IMR-90 (cell line): ENCODE measurements around the gene CCDC90B. TPM values are rescaled to one million over a fixed set of nuclear protein-coding genes. Genes with fewer than 3 reads are reported as not detected.

Source experiments
- ATAC-seq: fragments of 200-7000 bp; cut with Tn5 transposase; 2 replicates; pipeline ENCODE4 v1.9.1; 2020; ENCODE audit warnings: low read depth, mild to moderate bottlenecking, moderate library complexity
- BruUV-seq: library from RNA; stranded (reverse); fragments of 400-500 nt; replicated peaks from 2 replicates; lab custom pipeline; 2021; lab: Mats Ljungman, UMichigan
- CTCF ChIA-PET: fragments of 300-600 bp; formaldehyde crosslinking; extraction: SDS; loops from one replicate; lab custom pipeline; 2021; ENCODE audit warnings: antibody characterized with exemption; lab: Yijun Ruan, JAX
- POLR2A ChIA-PET: fragments of 300-600 bp; sonication (Branson Sonifier 250); formaldehyde crosslinking; loops from one replicate; lab custom pipeline; 2022; ENCODE audit warnings: antibody characterized with exemption; ENCODE audit not compliant: unreplicated experiment; lab: Charles Lee
- DNase-seq: peaks from one replicate; pipeline ENCODE4 v3.0.0; 2013
- H2AFZ ChIP-seq: replicated peaks from 2 replicates; pipeline ENCODE3; 2013; ENCODE audit warnings: low read length, mild to moderate bottlenecking; ENCODE audit not compliant: poor library complexity
- H2AK5ac ChIP-seq: 2 replicates; pipeline ENCODE4 v1.6.1; 2013; ENCODE audit warnings: low read depth, low read length, inconsistent platforms
- H2AK9ac ChIP-seq: replicated peaks from 2 replicates; pipeline ENCODE3; 2013; ENCODE audit warnings: mild to moderate bottlenecking, low read depth, low read length, moderate library complexity; ENCODE audit not compliant: poor library complexity
- H2BK120ac ChIP-seq: 2 replicates; pipeline ENCODE4 v1.6.1; 2013; ENCODE audit warnings: low read depth, low read length, inconsistent platforms
- H2BK15ac ChIP-seq: 3 replicates; pipeline ENCODE4 v1.6.1; 2013; ENCODE audit warnings: low read depth, low read length, inconsistent platforms
- H2BK20ac ChIP-seq: 2 replicates; pipeline ENCODE4 v1.6.1; 2013; ENCODE audit warnings: low read depth, mild to moderate bottlenecking, inconsistent platforms, low read length, moderate library complexity
- H2BK5ac ChIP-seq: 2 replicates; pipeline ENCODE4 v1.6.1; 2013; ENCODE audit warnings: mild to moderate bottlenecking, low read depth, low read length, inconsistent platforms; ENCODE audit not compliant: poor library complexity, severe bottlenecking
- H3K14ac ChIP-seq: replicated peaks from 2 replicates; pipeline ENCODE4 v1.6.1; 2013; ENCODE audit warnings: low read depth, low read length, inconsistent platforms
- H3K18ac ChIP-seq: 2 replicates; pipeline ENCODE4 v1.6.1; 2013; ENCODE audit warnings: low read depth, low read length, control low read depth
- H3K23ac ChIP-seq: 2 replicates; pipeline ENCODE4 v1.6.1; 2013; ENCODE audit warnings: low read depth, low read length, inconsistent platforms
- H3K27ac ChIP-seq: 2 replicates; pipeline ENCODE4 v1.5.1; 2013; ENCODE audit warnings: mild to moderate bottlenecking, control low read depth, low read length; ENCODE audit not compliant: insufficient read depth
- H3K27me3 ChIP-seq: 2 replicates; pipeline ENCODE4 v1.6.1; 2013; ENCODE audit warnings: low read length; ENCODE audit not compliant: control insufficient read depth, insufficient read depth
- H3K36me3 ChIP-seq: 2 replicates; pipeline ENCODE4 v1.6.1; 2013; ENCODE audit warnings: low read length, mixed read lengths; ENCODE audit not compliant: control insufficient read depth, insufficient read depth
- H3K4ac ChIP-seq: 2 replicates; pipeline ENCODE4 v1.6.1; 2013; ENCODE audit warnings: low read depth, low read length, inconsistent platforms
- H3K4me1 ChIP-seq: 2 replicates; pipeline ENCODE4 v1.6.1; 2013; ENCODE audit warnings: low read length, mixed read lengths; ENCODE audit not compliant: control insufficient read depth, insufficient read depth
- H3K4me2 ChIP-seq: 2 replicates; pipeline ENCODE4 v1.6.1; 2013; ENCODE audit warnings: low read depth, mild to moderate bottlenecking, control low read depth, low read length, moderate library complexity
- H3K4me3 ChIP-seq: 2 replicates; pipeline ENCODE4 v1.5.1; 2013; ENCODE audit warnings: low read depth, mild to moderate bottlenecking, control low read depth, low read length, moderate library complexity; ENCODE audit not compliant: insufficient read depth
- H3K56ac ChIP-seq: 2 replicates; pipeline ENCODE4 v1.6.1; 2013; ENCODE audit warnings: low read length, inconsistent platforms; ENCODE audit not compliant: insufficient read depth; ENCODE audit errors: extremely low read depth
- H3K79me1 ChIP-seq, 2 experiments: 2 replicates each; pipeline ENCODE4 v1.6.1; 2013; ENCODE audit warnings: low read length in 2 of 2, inconsistent platforms in 1 of 2, low read depth in 1 of 2
- H3K9ac ChIP-seq: 2 replicates; pipeline ENCODE4 v1.6.1; 2013; ENCODE audit warnings: low read depth, low read length, control low read depth
- H3K9me1 ChIP-seq: 2 replicates; pipeline ENCODE4 v1.6.1; 2013; ENCODE audit warnings: low read length, inconsistent platforms; ENCODE audit not compliant: insufficient read depth
- H3K9me3 ChIP-seq: 2 replicates; pipeline ENCODE4 v1.6.1; 2013; ENCODE audit warnings: low read length; ENCODE audit not compliant: control insufficient read depth, insufficient read depth
- H4K20me1 ChIP-seq: 2 replicates; pipeline ENCODE4 v1.6.1; 2013; ENCODE audit warnings: low read length, inconsistent platforms; ENCODE audit not compliant: insufficient read depth
- H4K5ac ChIP-seq: 2 replicates; pipeline ENCODE4 v1.6.1; 2013; ENCODE audit warnings: mild to moderate bottlenecking, low read depth, low read length, control low read depth
- H4K8ac ChIP-seq, 2 experiments: 2 replicates each; pipeline ENCODE4 v1.6.1; 2013; ENCODE audit warnings: low read depth in 2 of 2, low read length in 2 of 2, control low read depth in 1 of 2, inconsistent platforms in 1 of 2
- H4K91ac ChIP-seq: 2 replicates; pipeline ENCODE4 v1.6.1; 2013; ENCODE audit warnings: low read depth, low read length, inconsistent platforms; ENCODE audit not compliant: insufficient read depth
- CEBPB ChIP-seq: IDR thresholded peaks from 2 replicates; pipeline ENCODE4 v1.6.1; 2012; ENCODE audit warnings: low read depth, low read length, improper control_type of control experiment
- CHD1 ChIP-seq: IDR thresholded peaks from 2 replicates; pipeline ENCODE4 v1.6.1; 2012; ENCODE audit warnings: low read depth, low read length, improper control_type of control experiment
- MXI1 ChIP-seq: IDR thresholded peaks from 2 replicates; pipeline ENCODE4 v1.6.1; 2012; ENCODE audit warnings: low read depth, mild to moderate bottlenecking, low read length, moderate library complexity, borderline replicate concordance
- NFE2L2 ChIP-seq: fragments of 150-350 bp; IDR thresholded peaks from 2 replicates; pipeline ENCODE4 v1.6.1; 2016; ENCODE audit warnings: low read depth, mild to moderate bottlenecking, low read length
- RAD21 ChIP-seq: IDR thresholded peaks from 2 replicates; pipeline ENCODE4 v1.6.1; 2012; ENCODE audit warnings: low read length, improper control_type of control experiment
- RFX5 ChIP-seq: IDR thresholded peaks from 2 replicates; pipeline ENCODE4 v1.8.0; 2012; ENCODE audit warnings: low read depth, mild to moderate bottlenecking, low read length, moderate library complexity
- SMC3 ChIP-seq: fragments of 150-350 bp; IDR thresholded peaks from 2 replicates; pipeline ENCODE4 v1.6.1; 2016; ENCODE audit warnings: low read depth, mild to moderate bottlenecking, antibody characterized with exemption, low read length, moderate library complexity
- WGBS, 2 experiments: methylation state at CpG; one replicate each; pipeline versions ENCODE4 v1.1.5 to v1.1.7; 2013; ENCODE audit warnings: missing lambda C conversion rate in 2 of 2; ENCODE audit not compliant: insufficient read length in 1 of 2; ENCODE audit errors: extremely low coverage in 2 of 2; 5-methylcytosine and 5-hydroxymethylcytosine counted together
- dilution Hi-C: fragments of 300-500 bp; cut with HindIII; formaldehyde crosslinking; loops from one replicate; pipeline ENCODE4 v1.14.3; 2018; ENCODE audit warnings: low sequenced_read_pairs; ENCODE audit not compliant: unreplicated experiment
- in situ Hi-C: fragments of 300-500 bp; cut with MboI; formaldehyde crosslinking; loops from 3 replicates; pipeline ENCODE4 v1.14.3; 2019; ENCODE audit warnings: low sequenced_read_pairs, inconsistent platforms, mixed read lengths
- intact Hi-C: fragments of 100-400 bp; cut with micrococcal nuclease; formaldehyde crosslinking; loops from 2 replicates; pipeline ENCODE4 v1.10.0; 2022
- polyA plus RNA-seq, 3 experiments: library from polyadenylated mRNA; depleted of rRNA; stranded (reverse); fragments of >200 nt; gene quantifications; 2 replicates each; pipeline ENCODE4 v1.2.3, GENCODE V29; 2012; ENCODE audit warnings: low replicate concordance in 1 of 3
- total RNA-seq: library from RNA; depleted of rRNA; stranded (reverse); fragments of >200 nt; gene quantifications from 2 replicates; pipeline ENCODE4 v1.2.3, GENCODE V29; 2012
- TF ChIP-seq, protein P1 (sequence below): fragments of 150-350 bp; IDR thresholded peaks from 2 replicates; pipeline ENCODE4 v1.6.1; 2017; ENCODE audit warnings: mild to moderate bottlenecking, antibody characterized with exemption, low read length, low read depth
- TF ChIP-seq, protein P2 (sequence below): conservative IDR thresholded peaks from 2 replicates; pipeline ENCODE4 v1.5.1; 2012; ENCODE audit warnings: mild to moderate bottlenecking, low read depth, low read length, improper control_type of control experiment
- TF ChIP-seq, protein P3 (sequence below): fragments of 150-350 bp; IDR thresholded peaks from 2 replicates; pipeline ENCODE4 v1.6.1; 2016; ENCODE audit warnings: low read depth, mild to moderate bottlenecking, low read length, moderate library complexity, borderline replicate concordance

Gene CCDC90B
- total and polyA plus RNA-seq, 2 of the 4 experiments (the other 2 are of a cell fraction), result 35.8 to 43.7 TPM

DNA sequence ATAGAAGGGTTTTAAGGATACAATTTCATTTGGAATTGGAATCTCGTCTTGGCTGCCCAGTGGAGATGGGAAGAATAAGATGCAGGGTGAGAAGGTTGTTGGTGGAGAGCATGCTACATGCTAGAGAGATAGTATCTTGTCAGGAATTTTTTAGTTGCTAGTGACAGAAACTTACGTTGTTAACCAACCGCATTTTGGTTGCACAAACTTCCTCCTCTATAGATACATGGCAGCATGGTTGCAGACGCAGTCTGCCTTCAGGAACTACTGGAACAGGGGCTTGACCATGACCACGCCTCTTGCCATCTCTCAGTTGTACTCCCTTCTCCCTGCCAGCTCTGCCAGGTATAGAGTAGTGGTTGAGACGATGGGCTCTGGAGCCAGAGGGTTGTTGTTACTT lies 13.5 kb upstream of the CCDC90B start:
- in situ Hi-C loops, result no loop called here

More for the DNA sequence above, 13.5 kb upstream of the CCDC90B start:
- H3K9me3 ChIP-seq, result no peaks in the 10 kb centered on the region
- no peak overlapping the region for H3K56ac ChIP-seq
- no peak overlapping the region for H3K18ac ChIP-seq
- CTCF ChIA-PET, result no interaction called here
- H3K79me1 ChIP-seq, result no peaks in the 10 kb centered on the region
- H3K14ac ChIP-seq, result no peak overlapping the region
- no peak overlapping the region for H2BK20ac ChIP-seq
- H3K4me1 ChIP-seq, result no peaks in the 10 kb centered on the region
- no peak overlapping the region for H2AFZ ChIP-seq
- H4K8ac ChIP-seq, result no peak overlapping the region
- H3K9me1 ChIP-seq, result 0 out of 2 replicates have a peak, but pooled peaks cover 3% of the 10 kb centered on the region
- H3K23ac ChIP-seq, result no peak overlapping the region
- no CpG with 5 or more reads among the region's 6 CpGs for WGBS, 2 experiments
- no peak overlapping the region for H3K4me3 ChIP-seq
- no peaks in the 10 kb centered on the region for H3K36me3 ChIP-seq
- no peak overlapping the region for H2BK120ac ChIP-seq
- H2AK5ac ChIP-seq, result no peak overlapping the region
- no peak overlapping the region for H3K4me2 ChIP-seq
- no peaks in the 10 kb centered on the region for H4K20me1 ChIP-seq
- H3K4ac ChIP-seq, result no peak overlapping the region
- DNase-seq (no peak), ATAC-seq (no peak)
- no peak overlapping the region for H2BK15ac ChIP-seq
- no peak overlapping the region for H2AK9ac ChIP-seq
- dilution Hi-C loops, result no loop called here
- no TSS peak for BruUV-seq
- POLR2A ChIA-PET, result no interaction called here
- H4K5ac ChIP-seq, result no peak overlapping the region
- no peak for TF ChIP-seq MXI1
- TF ChIP-seq RFX5, result no peak
- TF ChIP-seq, protein P1, sequence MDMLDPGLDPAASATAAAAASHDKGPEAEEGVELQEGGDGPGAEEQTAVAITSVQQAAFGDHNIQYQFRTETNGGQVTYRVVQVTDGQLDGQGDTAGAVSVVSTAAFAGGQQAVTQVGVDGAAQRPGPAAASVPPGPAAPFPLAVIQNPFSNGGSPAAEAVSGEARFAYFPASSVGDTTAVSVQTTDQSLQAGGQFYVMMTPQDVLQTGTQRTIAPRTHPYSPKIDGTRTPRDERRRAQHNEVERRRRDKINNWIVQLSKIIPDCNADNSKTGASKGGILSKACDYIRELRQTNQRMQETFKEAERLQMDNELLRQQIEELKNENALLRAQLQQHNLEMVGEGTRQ, result no peak
- no peak for TF ChIP-seq CHD1
- no peak for TF ChIP-seq SMC3
- TF ChIP-seq CEBPB, result no peak
- TF ChIP-seq, protein P2, sequence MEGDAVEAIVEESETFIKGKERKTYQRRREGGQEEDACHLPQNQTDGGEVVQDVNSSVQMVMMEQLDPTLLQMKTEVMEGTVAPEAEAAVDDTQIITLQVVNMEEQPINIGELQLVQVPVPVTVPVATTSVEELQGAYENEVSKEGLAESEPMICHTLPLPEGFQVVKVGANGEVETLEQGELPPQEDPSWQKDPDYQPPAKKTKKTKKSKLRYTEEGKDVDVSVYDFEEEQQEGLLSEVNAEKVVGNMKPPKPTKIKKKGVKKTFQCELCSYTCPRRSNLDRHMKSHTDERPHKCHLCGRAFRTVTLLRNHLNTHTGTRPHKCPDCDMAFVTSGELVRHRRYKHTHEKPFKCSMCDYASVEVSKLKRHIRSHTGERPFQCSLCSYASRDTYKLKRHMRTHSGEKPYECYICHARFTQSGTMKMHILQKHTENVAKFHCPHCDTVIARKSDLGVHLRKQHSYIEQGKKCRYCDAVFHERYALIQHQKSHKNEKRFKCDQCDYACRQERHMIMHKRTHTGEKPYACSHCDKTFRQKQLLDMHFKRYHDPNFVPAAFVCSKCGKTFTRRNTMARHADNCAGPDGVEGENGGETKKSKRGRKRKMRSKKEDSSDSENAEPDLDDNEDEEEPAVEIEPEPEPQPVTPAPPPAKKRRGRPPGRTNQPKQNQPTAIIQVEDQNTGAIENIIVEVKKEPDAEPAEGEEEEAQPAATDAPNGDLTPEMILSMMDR, result no peak
- TF ChIP-seq, protein P3, sequence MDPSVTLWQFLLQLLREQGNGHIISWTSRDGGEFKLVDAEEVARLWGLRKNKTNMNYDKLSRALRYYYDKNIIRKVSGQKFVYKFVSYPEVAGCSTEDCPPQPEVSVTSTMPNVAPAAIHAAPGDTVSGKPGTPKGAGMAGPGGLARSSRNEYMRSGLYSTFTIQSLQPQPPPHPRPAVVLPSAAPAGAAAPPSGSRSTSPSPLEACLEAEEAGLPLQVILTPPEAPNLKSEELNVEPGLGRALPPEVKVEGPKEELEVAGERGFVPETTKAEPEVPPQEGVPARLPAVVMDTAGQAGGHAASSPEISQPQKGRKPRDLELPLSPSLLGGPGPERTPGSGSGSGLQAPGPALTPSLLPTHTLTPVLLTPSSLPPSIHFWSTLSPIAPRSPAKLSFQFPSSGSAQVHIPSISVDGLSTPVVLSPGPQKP, result no peak
- TF ChIP-seq RAD21, result no peak
- TF ChIP-seq NFE2L2, result no peak
- no peak overlapping the region for H4K91ac ChIP-seq
- H3K27ac ChIP-seq, result no peak overlapping the region
- H2BK5ac ChIP-seq, result no peak overlapping the region
- H3K27me3 ChIP-seq, result peaks cover 17% of the 10 kb centered on the region
- intact Hi-C loops, result no loop called here
- no peak overlapping the region for H3K9ac ChIP-seq
